ENCODE results near the gene PKLR.
"Not testable (repeated sequence)": the region's sequence is repeated elsewhere in the genome, so short reads cannot be mapped to it uniquely, and the experiment has no call there.

The PKLR gene

GRCh38 chr1:155301342-155301841 lies at the start of gene PKLR:
Gene PKLR (minus strand): TSS chr1:155301438. CDS start chr1:155301395, 43 bp downstream.
- H3K27ac ChIP-seq, result no peak within 1 kb of the TSS
- no peaks in the 10 kb centered on the region for H3K4me1 ChIP-seq (ENCODE audit: control insufficient read depth in 1 of 2, insufficient read depth in 1 of 2, low read depth in 1 of 2, low read length in 1 of 2)
- peaks cover 13% of the 10 kb centered on the region for H3K27me3 ChIP-seq
- TF ChIP-seq CTCF (IDR thresholded peaks at IDR 0.05), result no peak
- H3K4me3 ChIP-seq (ENCODE audit: low read depth in 1 of 2, low read length in 1 of 2), result no peak within 1 kb of the TSS
- H3K9me3 ChIP-seq, result no peaks in the 10 kb centered on the region
- H3K36me3 ChIP-seq, result no peaks in the 10 kb centered on the region

- no peak overlapping the region for H3K4me3 ChIP-seq (ENCODE audit: low read depth in 1 of 2, low read length in 1 of 2)
- peaks cover 100% of the 10 kb centered on the region for H3K36me3 ChIP-seq
- no peaks in the 10 kb centered on the region for H3K27me3 ChIP-seq
- no peaks in the 10 kb centered on the region for H3K4me1 ChIP-seq (ENCODE audit: control insufficient read depth in 1 of 2, insufficient read depth in 1 of 2, low read depth in 1 of 2, low read length in 1 of 2)
- H3K27ac ChIP-seq, result no peak overlapping the region
- no peaks in the 10 kb centered on the region for H3K9me3 ChIP-seq
- TF ChIP-seq CTCF (IDR thresholded peaks at IDR 0.05), result no peak
These were observed 41.6 kb upstream of the PKLR start for GRCh38 chr1:155342842-155343241.

GRCh38 chr1:155339515-155340097 lies 38.4 kb upstream of the PKLR start:
- Histone ChIP-seq H3K27ac (no peak overlapping the region), H3K4me1 (ENCODE audit: control insufficient read depth in 1 of 2, insufficient read depth in 1 of 2, low read depth in 1 of 2, low read length in 1 of 2) (no peaks in the 10 kb centered on the region), H3K9me3 (no peaks in the 10 kb centered on the region), H3K27me3 (no peaks in the 10 kb centered on the region), H3K4me3 (ENCODE audit: low read depth in 1 of 2, low read length in 1 of 2) (no peak overlapping the region), H3K36me3 (peaks cover 99% of the 10 kb centered on the region)
- TF ChIP-seq CTCF (IDR thresholded peaks at IDR 0.05), result no peak

GRCh38 chr1:155334962-155335361 lies 33.7 kb upstream of the PKLR start:
- peaks cover 78% of the 10 kb centered on the region for H3K36me3 ChIP-seq
- H3K4me3 ChIP-seq (ENCODE audit: low read depth in 1 of 2, low read length in 1 of 2), result no peak overlapping the region
- H3K27ac ChIP-seq, result no peak overlapping the region
- peaks cover 0 to 3% of the 10 kb centered on the region in 2 experiments for H3K4me1 ChIP-seq (ENCODE audit: control insufficient read depth in 1 of 2, insufficient read depth in 1 of 2, low read depth in 1 of 2, low read length in 1 of 2)
- H3K27me3 ChIP-seq, result no peaks in the 10 kb centered on the region
- H3K9me3 ChIP-seq, result no peaks in the 10 kb centered on the region
- no peak for TF ChIP-seq CTCF (IDR thresholded peaks at IDR 0.05)

- H3K36me3 ChIP-seq, result peaks cover 35% of the 10 kb centered on the region
- TF ChIP-seq CTCF (IDR thresholded peaks at IDR 0.05), result no peak
- no peaks in the 10 kb centered on the region for H3K27me3 ChIP-seq
- no peak overlapping the region for H3K27ac ChIP-seq
- H3K4me1 ChIP-seq (ENCODE audit: control insufficient read depth in 1 of 2, insufficient read depth in 1 of 2, low read depth in 1 of 2, low read length in 1 of 2), result peaks cover 0 to 3% of the 10 kb centered on the region in 2 experiments
- no peaks in the 10 kb centered on the region for H3K9me3 ChIP-seq
- H3K4me3 ChIP-seq (ENCODE audit: low read depth in 1 of 2, low read length in 1 of 2), result no peak overlapping the region
These were observed 28.9 kb upstream of the PKLR start for GRCh38 chr1:155329980-155330598.

GRCh38 chr1:155328856-155329255 lies 27.6 kb upstream of the PKLR start:
- H3K27ac ChIP-seq; H3K27me3 ChIP-seq; H3K4me3 ChIP-seq (ENCODE audit: low read depth in 1 of 2, low read length in 1 of 2); H3K9me3 ChIP-seq: not testable (repeated sequence)
- H3K4me1 ChIP-seq (ENCODE audit: control insufficient read depth in 1 of 2, insufficient read depth in 1 of 2, low read depth in 1 of 2, low read length in 1 of 2), result peaks cover 11 to 13% of the 10 kb centered on the region in 2 experiments
- H3K36me3 ChIP-seq, result peaks cover 25% of the 10 kb centered on the region

All from neutrophil (primary cell).